ENCODE results near the gene ARCN1.
A peak's percentile ranks its signal among the peaks of the same experiment; 100 is the strongest.
"Not testable (repeated sequence)": the region's sequence is repeated elsewhere in the genome, so short reads cannot be mapped to it uniquely, and the experiment has no call there.

Gene ARCN1

DNA sequence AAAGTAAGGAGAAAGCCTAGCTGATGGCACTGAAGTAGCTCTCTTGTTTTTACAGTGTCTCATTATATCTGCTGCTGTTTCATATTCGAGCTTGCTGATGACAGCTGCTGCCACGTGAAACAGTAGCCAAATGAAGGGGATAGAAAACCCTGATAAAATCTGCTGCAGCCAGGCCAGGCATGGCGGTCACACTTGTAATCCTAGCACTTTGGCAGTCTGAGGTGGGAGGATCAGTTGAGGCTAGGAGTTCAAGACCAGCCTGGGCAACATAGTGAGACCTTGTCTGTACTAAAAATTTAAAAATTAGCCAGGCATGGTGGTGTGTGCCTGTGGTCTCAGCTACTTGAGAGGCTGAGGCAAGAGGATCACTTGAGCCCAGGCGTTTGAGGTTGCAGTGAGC lies 19.9 kb upstream of the ARCN1 start:
- ChIA-PET POLR2A (no interaction called here), CTCF (interaction anchor here (1.0 to 1.3 kb wide), 2 partner anchors 10 to 28 kb away, joined by 3 read pairs; no protein-coding TSS in a partner anchor)
- no peak for DNase-seq (ENCODE audit: low read depth, low spot score)
- no peak overlapping the region for H3K4me3 ChIP-seq (ENCODE audit: low read depth, low read length)
- TF ChIP-seq, protein P1, sequence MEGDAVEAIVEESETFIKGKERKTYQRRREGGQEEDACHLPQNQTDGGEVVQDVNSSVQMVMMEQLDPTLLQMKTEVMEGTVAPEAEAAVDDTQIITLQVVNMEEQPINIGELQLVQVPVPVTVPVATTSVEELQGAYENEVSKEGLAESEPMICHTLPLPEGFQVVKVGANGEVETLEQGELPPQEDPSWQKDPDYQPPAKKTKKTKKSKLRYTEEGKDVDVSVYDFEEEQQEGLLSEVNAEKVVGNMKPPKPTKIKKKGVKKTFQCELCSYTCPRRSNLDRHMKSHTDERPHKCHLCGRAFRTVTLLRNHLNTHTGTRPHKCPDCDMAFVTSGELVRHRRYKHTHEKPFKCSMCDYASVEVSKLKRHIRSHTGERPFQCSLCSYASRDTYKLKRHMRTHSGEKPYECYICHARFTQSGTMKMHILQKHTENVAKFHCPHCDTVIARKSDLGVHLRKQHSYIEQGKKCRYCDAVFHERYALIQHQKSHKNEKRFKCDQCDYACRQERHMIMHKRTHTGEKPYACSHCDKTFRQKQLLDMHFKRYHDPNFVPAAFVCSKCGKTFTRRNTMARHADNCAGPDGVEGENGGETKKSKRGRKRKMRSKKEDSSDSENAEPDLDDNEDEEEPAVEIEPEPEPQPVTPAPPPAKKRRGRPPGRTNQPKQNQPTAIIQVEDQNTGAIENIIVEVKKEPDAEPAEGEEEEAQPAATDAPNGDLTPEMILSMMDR (IDR thresholded peaks at IDR 0.05; ENCODE audit: insufficient read depth, low read length, missing control alignments) = no peak

DNA sequence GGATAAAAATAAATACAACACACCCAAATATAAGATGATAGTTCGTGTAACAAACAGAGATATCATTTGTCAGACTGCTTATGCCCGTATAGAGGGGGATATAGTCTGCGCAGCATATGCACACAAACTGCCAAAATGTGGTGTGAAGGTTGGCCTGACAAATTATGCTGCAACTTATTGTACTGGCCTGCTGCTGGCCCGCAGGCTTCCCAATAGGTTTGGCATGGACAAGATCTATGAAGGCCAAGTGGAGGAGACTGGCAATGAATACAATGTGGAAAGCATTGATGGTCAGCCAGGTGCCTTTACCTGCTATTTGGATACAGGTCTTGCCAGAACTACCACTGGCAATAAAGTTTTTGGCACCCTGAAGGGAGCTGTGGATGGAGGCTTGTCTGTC lies 11.4 kb upstream of the ARCN1 start:
- TF ChIP-seq, protein P1 (IDR thresholded peaks at IDR 0.05; ENCODE audit: insufficient read depth, low read length, missing control alignments) = no peak
- POLR2A ChIA-PET = no interaction called here
- H3K4me3 ChIP-seq (ENCODE audit: low read depth, low read length) = no peak overlapping the region
- no peak for DNase-seq (ENCODE audit: low read depth, low spot score)
- CTCF ChIA-PET = no interaction called here

DNA sequence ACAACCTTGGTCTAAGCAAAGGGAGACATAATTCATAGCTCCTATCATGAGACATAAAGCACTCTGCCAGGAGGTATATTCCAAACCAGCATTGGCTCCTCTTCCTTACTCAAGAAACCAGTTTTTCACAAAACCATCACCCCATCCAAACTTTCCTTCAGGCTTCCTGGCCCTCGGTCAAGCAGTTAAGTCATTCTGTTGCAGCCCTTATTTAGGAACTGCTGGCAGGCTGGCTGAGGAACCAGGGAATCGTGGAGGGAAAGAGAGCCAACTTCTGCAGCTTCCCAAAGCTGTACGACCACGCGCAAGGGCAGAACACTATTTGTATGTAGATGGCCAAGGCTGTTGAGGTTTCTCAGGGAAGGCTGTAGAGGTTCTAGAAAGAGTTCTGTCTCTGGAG lies 7.2 kb upstream of the ARCN1 start:
- no peak for DNase-seq (ENCODE audit: low read depth, low spot score)
- ChIA-PET POLR2A (no interaction called here), CTCF (interaction anchor here (0.7 kb wide), 1 partner anchor 166 kb away, joined by 3 read pairs; no protein-coding TSS in a partner anchor)
- TF ChIP-seq, protein P1 (IDR thresholded peaks at IDR 0.05; ENCODE audit: insufficient read depth, low read length, missing control alignments) = no peak
- H3K4me3 ChIP-seq (ENCODE audit: low read depth, low read length) = peak overlapping the region; percentile 69

DNA sequence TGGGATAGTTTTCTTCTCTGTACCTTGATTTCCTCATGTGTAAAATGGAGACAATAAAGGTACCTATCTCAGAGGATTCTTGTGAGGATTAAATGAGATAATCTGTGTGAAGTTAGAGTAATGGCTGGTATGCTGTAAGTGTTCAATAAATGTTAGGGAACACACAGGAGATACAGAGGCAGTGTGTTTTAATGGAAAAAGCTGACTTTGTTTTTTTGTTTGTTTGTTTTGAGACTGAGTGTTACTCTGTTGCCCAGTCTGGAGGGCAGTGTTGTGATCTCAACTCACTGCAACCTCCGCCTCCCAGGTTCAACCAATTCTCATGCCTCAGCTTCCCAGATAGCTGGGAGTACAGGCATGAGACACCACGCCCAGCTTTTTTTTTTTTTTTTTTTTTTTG lies 2.5 kb upstream of the ARCN1 start:
- CTCF ChIA-PET = no interaction called here
- TF ChIP-seq, protein P1 (IDR thresholded peaks at IDR 0.05; ENCODE audit: insufficient read depth, low read length, missing control alignments) = no peak
- POLR2A ChIA-PET = no interaction called here

DNA sequence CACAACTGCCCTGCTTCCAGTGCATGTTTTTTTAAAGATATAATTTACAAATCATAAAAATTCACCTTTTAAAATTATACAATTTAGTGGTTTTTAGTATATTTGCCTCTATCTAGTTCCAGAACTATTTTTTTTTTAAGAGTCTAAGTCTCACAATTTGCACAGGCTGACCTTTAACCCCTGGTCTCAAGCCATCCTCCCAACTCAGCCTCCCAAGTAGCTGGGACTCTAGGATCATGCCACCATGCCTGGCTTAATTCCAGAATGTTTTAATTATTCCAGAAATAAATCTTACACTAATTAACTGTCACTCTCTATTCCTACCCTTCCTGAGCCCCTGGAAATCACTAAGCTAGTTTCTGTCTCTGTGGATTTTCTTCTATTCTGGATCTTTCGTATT lies 1.4 kb upstream of the ARCN1 start:
- ChIA-PET POLR2A (interaction anchor here (2.1 kb wide), 1 partner anchor 48 kb away, joined by 6 read pairs; no protein-coding TSS in a partner anchor), CTCF (interaction anchor here (1.0 to 3.0 kb wide), 2 partner anchors 24 to 36 kb away, joined by 4 to 10 read pairs; partner anchors contain the start of gene PHLDB1)
- DNase-seq (ENCODE audit: low read depth, low spot score) = no peak
- TF ChIP-seq, protein P1 (IDR thresholded peaks at IDR 0.05; ENCODE audit: insufficient read depth, low read length, missing control alignments) = no peak
- no peak overlapping the region for H3K4me3 ChIP-seq (ENCODE audit: low read depth, low read length)

More for the DNA sequence above, 2.5 kb upstream of the ARCN1 start:
- no peak for DNase-seq (ENCODE audit: low read depth, low spot score)
- H3K4me3 ChIP-seq (ENCODE audit: low read depth, low read length) = no peak overlapping the region

DNA sequence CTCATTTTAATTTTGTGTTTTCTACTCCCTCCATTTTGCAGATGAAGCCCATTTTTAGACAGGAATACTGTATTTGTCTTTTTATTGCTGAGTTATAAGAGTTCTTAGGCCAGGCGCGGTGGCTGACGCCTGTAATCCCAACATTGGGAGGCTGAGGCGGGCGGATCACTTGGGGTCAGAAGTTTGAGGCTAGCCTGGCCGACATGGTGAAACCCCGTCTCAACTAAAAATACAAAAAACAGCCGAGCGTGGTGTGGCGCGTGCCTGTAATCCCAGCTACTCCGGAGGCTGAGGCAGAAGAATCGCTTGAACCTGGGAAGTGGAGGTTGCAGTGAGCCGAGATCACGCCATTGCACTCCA lies 528 bp upstream of the ARCN1 start:
- POLR2A ChIA-PET = interaction anchor here (1.3 to 2.1 kb wide), 2 partner anchors 37 to 47 kb away, joined by 6 read pairs; no protein-coding TSS in a partner anchor
- CTCF ChIA-PET = interaction anchor here (1.2 to 3.0 kb wide), 2 partner anchors 13 to 24 kb away, joined by 3 to 10 read pairs; no protein-coding TSS in a partner anchor

DNA sequence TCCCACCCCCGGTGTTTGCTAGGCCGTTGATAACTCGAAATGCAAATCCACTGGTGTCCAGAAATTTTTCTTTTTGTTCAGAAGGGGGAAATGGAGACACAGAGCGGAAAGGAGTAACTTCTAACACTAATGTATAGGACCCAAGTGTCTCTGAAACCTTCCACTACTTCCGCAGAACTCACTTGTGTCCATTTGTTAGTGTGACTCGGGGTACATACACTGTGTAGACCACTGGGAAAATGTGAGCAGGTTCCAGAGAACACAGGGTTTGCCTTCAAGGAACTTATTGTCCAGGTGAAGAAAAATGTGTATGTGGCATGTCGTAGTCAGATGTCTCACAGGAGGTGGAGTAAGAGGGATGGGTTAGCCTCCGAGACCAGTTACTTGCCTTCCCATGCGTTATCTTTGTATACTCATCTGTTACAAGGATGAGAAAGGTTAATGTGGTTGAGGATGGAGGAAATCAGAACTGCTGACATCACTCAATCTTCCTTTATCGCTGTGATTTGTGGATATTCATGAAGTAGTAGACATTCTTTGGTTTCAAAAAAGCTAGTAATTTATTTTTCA lies 857 bp downstream of the ARCN1 start:
- POLR2A ChIA-PET = interaction anchor here (1.3 kb wide), 1 partner anchor 36 kb away, joined by 6 read pairs; no protein-coding TSS in a partner anchor
- DNase-seq (ENCODE audit: low read depth, low spot score) = no peak
- CTCF ChIA-PET = interaction anchor here (3.0 to 3.4 kb wide), 2 partner anchors 22 to 34 kb away, joined by 10 to 11 read pairs; partner anchors contain the start of gene PHLDB1
- TF ChIP-seq, protein P1 (IDR thresholded peaks at IDR 0.05; ENCODE audit: insufficient read depth, low read length, missing control alignments) = no peak
- peak overlapping the region; percentile 97 for H3K4me3 ChIP-seq (ENCODE audit: low read depth, low read length)

More for the DNA sequence above, 528 bp upstream of the ARCN1 start:
- H3K4me3 ChIP-seq (ENCODE audit: low read depth, low read length) = peak overlapping the region; percentile 97
- not testable (repeated sequence) for DNase-seq (ENCODE audit: low read depth, low spot score)

Data from AG04449 (cell line).